K562 (cell line): Measurements from ENCODE around the gene ANKRD6. TPM values are rescaled to one million over a fixed set of nuclear protein-coding genes. Genes with fewer than 3 reads are reported as not detected.

Experiments
- ATAC-seq: fragments of 200-7000 bp; cut with Tn5 transposase; 3 replicates; pipeline ENCODE4 v1.9.1; 2020; ENCODE audit warnings: moderate library complexity
- BruUV-seq: library from RNA; stranded (reverse); fragments of 400-500 nt; replicated peaks from 2 replicates; lab custom pipeline; 2021; lab: Mats Ljungman, UMichigan
- CTCF ChIA-PET: fragments of 300-600 bp; formaldehyde crosslinking; extraction: SDS; loops from one replicate; lab custom pipeline; 2021; ENCODE audit warnings: low intra/inter-chr PET ratio; lab: Yijun Ruan, JAX
- POLR2A ChIA-PET: fragments of 300-600, 350-650 bp; sonication (Branson Sonifier 250); formaldehyde crosslinking; extraction: SDS; loops from one replicate; lab custom pipeline; 2021; ENCODE audit warnings: antibody characterized with exemption, inconsistent platforms; lab: Yijun Ruan, JAX
- DNase-seq, 4 experiments: peaks; one replicate each; pipeline versions ENCODE4 v3.0.0 to v3.0.0-alpha.2; 2011 to 2018; ENCODE audit warnings: low spot score in 3 of 4, mixed read lengths in 3 of 4; ENCODE audit errors: extremely low read depth in 1 of 4
- FAIRE-seq: peaks from 2 replicates; lab custom pipeline; 2011; peaks lifted over from hg19 to GRCh38; lab: Jason Lieb, UNC
- H2AFZ ChIP-seq: 2 replicates; pipeline ENCODE4 v1.6.0; 2011; ENCODE audit warnings: low read depth, low read length, control low read depth, inconsistent platforms
- H3K27ac ChIP-seq: fragments of 200-600 bp; 3 replicates; pipeline ENCODE4 v1.8.0; 2011; ENCODE audit warnings: low read depth, mild to moderate bottlenecking, control low read depth, inconsistent platforms, low read length, moderate library complexity, mixed read lengths; ENCODE audit errors: extremely low read depth
- H3K27me3 ChIP-seq, 2 experiments: fragments of 300-600 bp in 1 of 2; 2 replicates in 1 of 2; 3 replicates in 1 of 2; pipeline versions ENCODE4 v1.6.0 to v1.8.0; 2011; ENCODE audit warnings: inconsistent platforms in 2 of 2, low read length in 2 of 2, mild to moderate bottlenecking in 1 of 2, mixed read lengths in 1 of 2, moderate library complexity in 1 of 2; ENCODE audit not compliant: control insufficient read depth in 2 of 2, insufficient read depth in 2 of 2
- H3K36me3 ChIP-seq: fragments of 300-600 bp; 3 replicates; pipeline ENCODE4 v1.8.0; 2011; ENCODE audit warnings: mild to moderate bottlenecking, low read length, inconsistent platforms; ENCODE audit not compliant: control insufficient read depth, insufficient read depth
- H3K4me1 ChIP-seq, 2 experiments: fragments of 200-600 bp in 1 of 2; replicated peaks in 1 of 2; 2 replicates in 1 of 2; 3 replicates in 1 of 2; pipeline versions ENCODE4 v1.5.1 to v1.8.0; 2011; ENCODE audit warnings: inconsistent platforms in 2 of 2, low read length in 2 of 2, mild to moderate bottlenecking in 1 of 2, mixed read lengths in 1 of 2, moderate library complexity in 1 of 2; ENCODE audit not compliant: control insufficient read depth in 2 of 2, insufficient read depth in 2 of 2
- H3K4me2 ChIP-seq: 2 replicates; pipeline ENCODE4 v1.6.1; 2011; ENCODE audit warnings: low read length, control low read depth, inconsistent platforms, mixed read lengths; ENCODE audit not compliant: insufficient read depth
- H3K4me3 ChIP-seq: fragments of 200-600 bp; sonication (generic), shearing (Covaris generic); 2 replicates; pipeline ENCODE4 v1.5.1; 2016; ENCODE audit warnings: control low read depth, inconsistent platforms
- H3K79me2 ChIP-seq: fragments of 200-600 bp; 3 replicates; pipeline ENCODE4 v1.8.0; 2011; ENCODE audit warnings: low read length, inconsistent platforms; ENCODE audit not compliant: control insufficient read depth, insufficient read depth
- H3K9ac ChIP-seq, 2 experiments: 2 replicates each; pipeline versions ENCODE4 v1.6.0 to v1.6.1; 2011; ENCODE audit warnings: low read depth in 2 of 2, low read length in 2 of 2, control low read depth in 1 of 2, inconsistent platforms in 1 of 2, mild to moderate bottlenecking in 1 of 2, mixed read lengths in 1 of 2; ENCODE audit not compliant: insufficient read depth in 1 of 2
- H3K9me1 ChIP-seq: one replicate; pipeline ENCODE4 v1.6.0; 2011; ENCODE audit warnings: inconsistent platforms, mild to moderate bottlenecking, low read length, moderate library complexity; ENCODE audit not compliant: control insufficient read depth, insufficient read depth
- H3K9me3 ChIP-seq: replicated peaks from 2 replicates; pipeline ENCODE4 v1.5.1; 2011; ENCODE audit warnings: low read depth, low read length, inconsistent platforms; ENCODE audit not compliant: control insufficient read depth, insufficient read depth
- H4K20me1 ChIP-seq: replicated peaks from 2 replicates; pipeline ENCODE4 v1.6.1; 2011; ENCODE audit warnings: low read length, inconsistent platforms, mixed read lengths; ENCODE audit not compliant: control insufficient read depth, insufficient read depth
- ATF4 ChIP-seq: fragments of 450-650 bp; formaldehyde crosslinking; IDR thresholded peaks from 2 replicates; pipeline ENCODE4 v1.4.0; 2022; ENCODE audit warnings: mild to moderate bottlenecking, moderate library complexity
- C11orf30 ChIP-seq: fragments of 450-650 bp; IDR thresholded peaks from 2 replicates; pipeline ENCODE4 v1.6.1; 2016; ENCODE audit warnings: low read depth, mild to moderate bottlenecking
- EZH2 ChIP-seq: IDR thresholded peaks from 2 replicates; pipeline ENCODE4 v1.6.1; 2012; ENCODE audit warnings: low read depth, mild to moderate bottlenecking, inconsistent platforms, low read length, borderline replicate concordance
- FOXM1 ChIP-seq, 2 experiments: fragments of 450-650 bp in 1 of 2; sonication (generic) in 1 of 2; formaldehyde crosslinking in 1 of 2; IDR thresholded peaks; 2 replicates each; pipeline versions ENCODE4 v1.6.1 to v1.9.0; 2017 to 2022; ENCODE audit warnings: low read depth in 2 of 2, mild to moderate bottlenecking in 2 of 2, missing genetic modification reagents in 1 of 2, moderate library complexity in 1 of 2
- KLF1 ChIP-seq: fragments of 450-650 bp; IDR thresholded peaks from 2 replicates; pipeline ENCODE4 v1.6.1; 2016; ENCODE audit warnings: missing genetic modification characterization, missing compliant biosample characterization
- NFATC3 ChIP-seq: fragments of 450-650 bp; IDR thresholded peaks from 2 replicates; pipeline ENCODE4 v1.6.1; 2017; ENCODE audit warnings: mild to moderate bottlenecking
- SMAD2 ChIP-seq: fragments of 150-350 bp; IDR thresholded peaks from 2 replicates; pipeline ENCODE4 v1.6.1; 2014; ENCODE audit warnings: low read depth, mild to moderate bottlenecking, low read length
- TEAD2 ChIP-seq: fragments of 450-650 bp; IDR thresholded peaks from 2 replicates; pipeline ENCODE4 v1.6.1; 2016; ENCODE audit warnings: missing genetic modification characterization, control low read depth, missing compliant biosample characterization
- ZNF316 ChIP-seq: fragments of 450-650 bp; IDR thresholded peaks from 2 replicates; pipeline ENCODE4 v1.6.1; 2016
- ZNF707 ChIP-seq: fragments of 250-450 bp; sonication (Bioruptor Pico); conservative IDR thresholded peaks from 2 replicates; pipeline ENCODE4 v1.8.0; 2022; ENCODE audit warnings: inconsistent platforms, mild to moderate bottlenecking, moderate library complexity
- WGBS: fragments of 100-300 bp; shearing (Covaris generic); methylation state at CpG from one replicate; pipeline ENCODE4 v1.1.6; 2016; ENCODE audit warnings: low coverage, mixed read lengths; ENCODE audit not compliant: insufficient coverage; ENCODE audit errors: missing lambda C conversion rate; 5-methylcytosine and 5-hydroxymethylcytosine counted together
- in situ Hi-C: fragments of 300-500 bp; cut with MboI; formaldehyde crosslinking; loops from 4 replicates; pipeline ENCODE4 v1.15.0; 2018; ENCODE audit warnings: inconsistent platforms, mixed read lengths
- intact Hi-C: fragments of 100-400 bp; cut with micrococcal nuclease; formaldehyde crosslinking; loops from 2 replicates; pipeline ENCODE4 v1.14.2; 2022
- polyA plus RNA-seq, 8 experiments: library from polyadenylated mRNA; depleted of rRNA in 4 of 8; stranded (reverse) in 5 of 8; unstranded in 3 of 8; fragments of >200 nt; fragmentation: Nextera tagmentation in 2 of 8; fragmentation: Illumina TruSeq in 1 of 8; extraction: Ambion mirVana in 2 of 8; extraction: Trizol in 1 of 8; gene quantifications; 2 replicates each; pipeline versions ENCODE4 v1.2.1 to v1.2.3, GENCODE V29; 2011 to 2014; ENCODE audit warnings: inconsistent platforms in 1 of 8, missing spikeins in 1 of 8
- total RNA-seq, 7 experiments: library from RNA; depleted of rRNA in 6 of 7; stranded (reverse); fragments of >200 nt in 6 of 7; fragmentation: Illumina TruSeq in 2 of 7; extraction: Trizol in 2 of 7; gene quantifications; 2 replicates each; pipeline versions ENCODE4 v1.2.1 to v1.2.3, GENCODE V29; 2011 to 2021; ENCODE audit warnings: low replicate concordance in 1 of 7
- TF ChIP-seq, protein P1 (sequence below): fragments of 450-650 bp; formaldehyde crosslinking; IDR thresholded peaks from 2 replicates; pipeline ENCODE4 v1.4.0; 2020; ENCODE audit warnings: mild to moderate bottlenecking

The ANKRD6 gene
- total and polyA plus RNA-seq, 9 of the 15 experiments (the other 6 are each of a cell fraction or from before 2014, with no cell fraction given) = 0.04 to 0.22 (median 0.08) TPM; not detected in 4

DNA sequence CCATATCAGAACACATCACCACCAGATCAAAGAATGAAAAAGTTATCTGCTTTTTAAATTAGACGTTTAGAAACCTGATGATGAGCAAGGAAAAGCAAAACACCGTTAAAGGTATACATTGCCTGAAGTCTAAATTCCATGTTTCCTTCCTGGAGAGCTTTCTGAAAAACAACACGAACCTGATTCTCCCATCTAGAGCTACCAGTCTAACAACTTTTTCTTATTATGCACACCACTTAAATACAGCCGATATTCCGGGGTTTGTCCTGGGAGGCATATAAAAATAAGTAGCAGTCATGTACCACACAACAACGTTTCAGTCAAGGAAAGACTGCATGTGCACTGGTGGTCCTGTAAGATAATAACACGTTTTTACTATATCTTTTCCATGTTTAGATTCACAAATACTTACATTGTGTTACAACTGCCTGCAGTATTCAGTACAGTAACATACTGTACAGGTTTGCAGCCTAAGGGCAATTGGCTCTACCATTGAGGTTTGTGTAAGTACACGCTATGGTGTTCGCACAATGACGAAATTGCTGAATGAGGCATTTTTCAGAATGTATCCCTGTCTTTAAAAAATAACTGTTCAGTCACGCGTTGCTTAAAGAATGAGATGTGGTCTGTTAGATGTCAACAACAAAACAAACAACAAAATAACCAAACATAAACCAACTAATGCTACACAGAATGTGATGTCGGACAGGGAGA is 224.7 kb downstream of the ANKRD6 start:
- POLR2A ChIA-PET = no interaction called here

More for the DNA sequence above, 224.7 kb downstream of the ANKRD6 start:
- no peak overlapping the region for H3K4me3 ChIP-seq
- H3K4me2 ChIP-seq = no peak overlapping the region
- no peak overlapping the region for H3K9ac ChIP-seq
- no peaks in the 10 kb centered on the region for H3K79me2 ChIP-seq
- WGBS = 86% methylated on average over 13 of the region's 13 CpGs
- H3K27me3 ChIP-seq = no peaks in the 10 kb centered on the region
- TF ChIP-seq NFATC3 (no peak), ZNF316 (peak; percentile 41; the same call in 1 of the 2 replicates), TEAD2 (no peak), FOXM1 (IDR thresholded peaks at IDR 0.05; ENCODE audit: low read depth) (no peak), FOXM1 (CRISPR knock-in tag; IDR thresholded peaks at IDR 0.05; ENCODE audit: low read depth) (no peak), ZNF707 (CRISPR knock-in tag) (no peak), KLF1 (tag) (no peak), SMAD2 (no peak), ATF4 (CRISPR knock-in tag) (no peak), C11orf30 (peak; percentile 36; the same call in 1 of the 2 replicates), EZH2 (no peak)
- TF ChIP-seq, protein P1, sequence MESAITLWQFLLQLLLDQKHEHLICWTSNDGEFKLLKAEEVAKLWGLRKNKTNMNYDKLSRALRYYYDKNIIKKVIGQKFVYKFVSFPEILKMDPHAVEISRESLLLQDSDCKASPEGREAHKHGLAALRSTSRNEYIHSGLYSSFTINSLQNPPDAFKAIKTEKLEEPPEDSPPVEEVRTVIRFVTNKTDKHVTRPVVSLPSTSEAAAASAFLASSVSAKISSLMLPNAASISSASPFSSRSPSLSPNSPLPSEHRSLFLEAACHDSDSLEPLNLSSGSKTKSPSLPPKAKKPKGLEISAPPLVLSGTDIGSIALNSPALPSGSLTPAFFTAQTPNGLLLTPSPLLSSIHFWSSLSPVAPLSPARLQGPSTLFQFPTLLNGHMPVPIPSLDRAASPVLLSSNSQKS (CRISPR knock-in tag) = no peak
- no peak for FAIRE-seq
- no peaks in the 10 kb centered on the region for H3K4me1 ChIP-seq
- H4K20me1 ChIP-seq = no peaks in the 10 kb centered on the region; the same call in 1 of the 2 replicates
- no peak for ATAC-seq
- DNase-seq = no peak
- no peaks in the 10 kb centered on the region for H3K9me3 ChIP-seq
- peaks cover 92% of the 10 kb centered on the region for H3K36me3 ChIP-seq
- intact Hi-C loops (no loop called here), in situ Hi-C loops (no loop called here)
- no peaks in the 10 kb centered on the region for H3K9me1 ChIP-seq
- H2AFZ ChIP-seq = no peak overlapping the region
- CTCF ChIA-PET = no interaction called here
- no peak overlapping the region for H3K27ac ChIP-seq
- no TSS peak for BruUV-seq
